RWPE2 (cell line): ENCODE measurements around the gene TRIO.

Experiments used
- ATAC-seq: fragments of 200-7000 bp; cut with Tn5 transposase; 3 replicates; pipeline ENCODE4 v1.9.1; 2021; ENCODE audit warnings: low read depth
- DNase-seq: peaks from one replicate; pipeline ENCODE4 v3.0.0-alpha.2; 2020; ENCODE audit warnings: low spot score
- H3K27ac ChIP-seq: fragments of 450-650 bp; 2 replicates; pipeline ENCODE4 v1.5.1; 2017; ENCODE audit warnings: mild to moderate bottlenecking; ENCODE audit not compliant: poor library complexity, severe bottlenecking
- H3K27me3 ChIP-seq: fragments of 250-450 bp; sonication (Bioruptor Pico); 2 replicates; pipeline ENCODE4 v1.5.1; 2021; ENCODE audit warnings: mild to moderate bottlenecking, moderate library complexity; ENCODE audit not compliant: insufficient read depth, poor library complexity, severe bottlenecking
- H3K36me3 ChIP-seq: fragments of 250-450 bp; sonication (Bioruptor Pico); 2 replicates; pipeline ENCODE4 v1.5.1; 2020; ENCODE audit warnings: low read depth, mild to moderate bottlenecking, moderate library complexity
- H3K4me1 ChIP-seq: fragments of 250-450 bp; sonication (Bioruptor Pico); 2 replicates; pipeline ENCODE4 v1.5.1; 2021; ENCODE audit warnings: mild to moderate bottlenecking, moderate library complexity; ENCODE audit not compliant: insufficient read depth, poor library complexity, severe bottlenecking
- H3K4me3 ChIP-seq: fragments of 250-450 bp; sonication (Bioruptor Pico); 2 replicates; pipeline ENCODE4 v1.5.1; 2021; ENCODE audit warnings: mild to moderate bottlenecking, moderate library complexity; ENCODE audit not compliant: severe bottlenecking
- H3K9me3 ChIP-seq: fragments of 250-450 bp; sonication (Bioruptor Pico); 2 replicates; pipeline ENCODE4 v1.5.1; 2021; ENCODE audit warnings: mild to moderate bottlenecking, moderate library complexity; ENCODE audit not compliant: severe bottlenecking
- CTCF ChIP-seq: fragments of 450-650 bp; IDR thresholded peaks from one replicate; pipeline ENCODE4 v1.5.1; 2017; ENCODE audit warnings: mild to moderate bottlenecking, moderate library complexity; ENCODE audit not compliant: poor library complexity, severe bottlenecking

Gene TRIO

DNA sequence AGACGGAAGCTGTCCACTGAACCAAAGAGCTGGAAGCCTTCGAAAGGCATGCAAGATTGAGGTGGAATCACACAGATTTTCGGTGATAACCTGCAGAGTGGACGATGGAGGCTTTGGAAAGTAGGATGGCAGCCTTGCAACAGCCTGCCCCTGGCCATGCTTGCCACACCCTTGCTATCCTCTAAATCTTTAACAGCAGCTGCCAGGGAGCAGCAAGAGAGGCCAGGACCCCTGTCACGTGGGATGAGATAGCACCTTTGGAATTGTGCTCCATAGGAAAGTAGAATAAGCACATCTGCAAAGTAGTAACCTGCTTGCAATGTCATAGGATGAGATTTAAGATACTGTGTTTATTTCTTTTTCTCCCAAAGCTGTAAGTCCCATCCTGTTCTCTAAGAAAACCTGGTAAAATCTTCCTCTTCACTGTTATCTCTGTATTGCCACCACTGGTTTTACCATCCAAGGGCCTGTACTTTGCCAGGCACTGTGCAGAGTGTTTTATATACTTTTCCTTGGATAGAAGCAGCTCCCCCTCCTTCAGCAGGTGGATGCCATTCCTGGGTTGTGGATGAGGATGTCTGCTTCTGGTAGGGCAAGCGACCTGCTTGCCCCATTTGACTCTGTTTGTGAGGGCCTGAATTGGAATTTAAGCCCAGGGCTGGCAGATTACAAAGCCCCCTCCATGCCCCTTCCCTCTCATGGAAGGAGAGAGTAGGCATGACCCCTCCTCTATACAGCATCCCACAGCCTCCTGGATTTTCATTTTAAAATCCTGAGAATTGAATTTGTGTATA, 10.1 kb downstream of the TRIO start:
- no peak overlapping the region for H3K4me3 ChIP-seq
- DNase-seq: no peak
- no peak for TF ChIP-seq CTCF
- no peaks in the 10 kb centered on the region for H3K27me3 ChIP-seq
- H3K36me3 ChIP-seq: peaks cover 14% of the 10 kb centered on the region
- H3K9me3 ChIP-seq: no peaks in the 10 kb centered on the region
- no peak for ATAC-seq
- peaks cover 55% of the 10 kb centered on the region for H3K4me1 ChIP-seq
- peak overlapping the region; percentile 83 for H3K27ac ChIP-seq

DNA sequence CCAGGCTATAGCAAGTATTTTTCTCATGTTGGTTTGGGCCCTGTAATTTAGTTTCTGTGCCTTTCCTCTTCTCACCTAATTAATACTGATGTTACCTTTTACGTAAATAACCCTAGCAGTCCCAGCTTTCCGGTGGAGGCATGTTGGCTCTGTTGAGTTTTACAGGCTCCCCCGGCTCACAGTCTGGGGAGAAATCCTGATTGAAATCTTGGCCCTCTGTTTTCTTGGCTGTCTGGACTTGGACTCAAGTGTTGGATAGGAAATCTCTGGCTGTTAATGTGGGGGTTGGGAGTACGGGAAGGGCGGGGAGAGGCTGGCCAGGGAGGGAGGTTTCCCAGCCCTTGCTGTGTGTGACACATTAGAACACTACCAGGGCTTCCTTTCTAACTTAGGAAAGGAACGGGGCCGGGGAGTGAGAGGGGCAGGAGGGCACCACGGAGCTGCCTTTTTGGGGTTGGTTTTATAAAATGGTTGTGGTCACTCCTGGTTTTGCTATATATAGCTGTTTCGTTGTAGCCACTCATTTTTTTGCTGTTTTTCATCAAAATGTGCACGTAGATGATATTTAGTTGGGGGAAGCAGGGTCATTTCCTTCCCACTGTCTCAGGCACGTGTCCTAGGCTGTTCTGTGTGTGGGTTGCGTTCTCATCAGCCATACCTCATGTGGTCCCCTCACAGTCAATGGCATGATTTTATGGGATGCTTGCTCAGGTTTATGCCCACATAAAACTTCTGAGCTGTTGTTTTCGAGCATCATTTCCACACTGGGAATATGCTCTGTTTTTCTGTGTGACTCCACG, 11.0 kb downstream of the TRIO start:
- peak; percentile 57 for ATAC-seq
- Histone ChIP-seq H3K4me3 (no peak overlapping the region), H3K4me1 (peaks cover 54% of the 10 kb centered on the region), H3K27ac (peak overlapping the region; percentile 83), H3K36me3 (peaks cover 7% of the 10 kb centered on the region; the same call in 1 of the 2 replicates), H3K27me3 (no peaks in the 10 kb centered on the region), H3K9me3 (no peaks in the 10 kb centered on the region)
- TF ChIP-seq CTCF: no peak
- no peak for DNase-seq

GRCh38 chr5:14155075-14155474, 11.9 kb downstream of the TRIO start:
- Histone ChIP-seq H3K27me3 (no peaks in the 10 kb centered on the region), H3K9me3 (no peaks in the 10 kb centered on the region), H3K36me3 (peaks cover 7% of the 10 kb centered on the region; the same call in 1 of the 2 replicates), H3K4me3 (no peak overlapping the region), H3K27ac (peak overlapping the region; percentile 83), H3K4me1 (peaks cover 50% of the 10 kb centered on the region)
- no peak for DNase-seq
- no peak for ATAC-seq
- no peak for TF ChIP-seq CTCF

- peaks cover 7% of the 10 kb centered on the region; the same call in 1 of the 2 replicates for H3K36me3 ChIP-seq
- H3K9me3 ChIP-seq: no peaks in the 10 kb centered on the region
- DNase-seq (no peak), ATAC-seq (no peak)
- H3K27me3 ChIP-seq: no peaks in the 10 kb centered on the region
- no peak for TF ChIP-seq CTCF
- peak overlapping the region; percentile 83 for H3K27ac ChIP-seq
- H3K4me1 ChIP-seq: peaks cover 54% of the 10 kb centered on the region
- no peak overlapping the region for H3K4me3 ChIP-seq
Observed at GRCh38 chr5:14155739-14156138, 12.6 kb downstream of the TRIO start.
